GM18505 (cell line): Measurements from ENCODE around the gene PCBP3.

Source experiments
- ATAC-seq: cut with Tn5 transposase; IDR thresholded peaks from one replicate; pipeline ENCODE4 v1.9.1; 2021; ENCODE audit not compliant: unreplicated experiment
- POLR2A ChIP-seq: IDR thresholded peaks from 4 replicates; pipeline ENCODE4 v1.6.1; 2011; ENCODE audit warnings: borderline replicate concordance; ENCODE audit not compliant: insufficient read depth, insufficient read length; ENCODE audit errors: extremely low read depth

The PCBP3 gene

GRCh38 chr21:45990741-45991605, 347.4 kb downstream of the PCBP3 start:
- no peak for TF ChIP-seq POLR2A
- ATAC-seq, result no peak

- no peak for ATAC-seq
- no peak for TF ChIP-seq POLR2A
These were observed 348.2 kb downstream of the PCBP3 start for GRCh38 chr21:45991606-45992300.
